ENCODE data around the gene TEPSIN.

DNA sequence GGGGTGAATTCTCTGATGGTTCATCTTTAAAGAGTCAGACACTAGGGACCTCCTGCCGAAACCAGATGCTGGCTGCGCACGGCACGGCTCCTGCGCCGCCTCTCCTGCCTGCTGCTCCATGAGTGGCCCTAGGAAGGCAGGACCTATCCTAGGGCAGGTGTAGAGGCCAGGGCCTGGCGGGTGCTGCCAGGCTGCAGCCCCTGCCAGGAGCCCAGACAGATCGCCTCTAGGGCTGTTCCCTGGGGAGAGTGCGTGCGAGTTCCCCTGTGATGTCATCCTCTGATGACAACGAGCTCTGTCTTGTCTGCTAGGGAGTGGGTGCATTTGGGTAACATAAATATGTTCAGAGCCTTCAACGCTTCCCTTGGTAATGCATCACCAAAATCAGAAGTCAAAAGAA lies 32.4 kb upstream of the TEPSIN start:
- TF ChIP-seq, protein P1, sequence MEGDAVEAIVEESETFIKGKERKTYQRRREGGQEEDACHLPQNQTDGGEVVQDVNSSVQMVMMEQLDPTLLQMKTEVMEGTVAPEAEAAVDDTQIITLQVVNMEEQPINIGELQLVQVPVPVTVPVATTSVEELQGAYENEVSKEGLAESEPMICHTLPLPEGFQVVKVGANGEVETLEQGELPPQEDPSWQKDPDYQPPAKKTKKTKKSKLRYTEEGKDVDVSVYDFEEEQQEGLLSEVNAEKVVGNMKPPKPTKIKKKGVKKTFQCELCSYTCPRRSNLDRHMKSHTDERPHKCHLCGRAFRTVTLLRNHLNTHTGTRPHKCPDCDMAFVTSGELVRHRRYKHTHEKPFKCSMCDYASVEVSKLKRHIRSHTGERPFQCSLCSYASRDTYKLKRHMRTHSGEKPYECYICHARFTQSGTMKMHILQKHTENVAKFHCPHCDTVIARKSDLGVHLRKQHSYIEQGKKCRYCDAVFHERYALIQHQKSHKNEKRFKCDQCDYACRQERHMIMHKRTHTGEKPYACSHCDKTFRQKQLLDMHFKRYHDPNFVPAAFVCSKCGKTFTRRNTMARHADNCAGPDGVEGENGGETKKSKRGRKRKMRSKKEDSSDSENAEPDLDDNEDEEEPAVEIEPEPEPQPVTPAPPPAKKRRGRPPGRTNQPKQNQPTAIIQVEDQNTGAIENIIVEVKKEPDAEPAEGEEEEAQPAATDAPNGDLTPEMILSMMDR (IDR thresholded peaks at IDR 0.05), result no peak
- no peak for TF ChIP-seq POLR2A (IDR thresholded peaks at IDR 0.05)

Measured in esophagus squamous epithelium (tissue), 4 donors.